HFFc6 (cell line): Measurements from ENCODE around the gene USP47. TPM values are rescaled to one million over a fixed set of nuclear protein-coding genes. Genes with fewer than 3 reads are reported as not detected.

ENCODE experiments used
- DNase-seq: peaks from one replicate; pipeline ENCODE4 v3.0.0-alpha.2; 2018
- H3K27ac Mint-ChIP-seq: 2 replicates; pipeline ENCODE4 v1.8.0; 2020; ENCODE audit warnings: mild to moderate bottlenecking, mixed read lengths
- H3K27me3 Mint-ChIP-seq: 2 replicates; pipeline ENCODE4 v1.8.0; 2021; ENCODE audit warnings: mild to moderate bottlenecking, moderate library complexity, mixed read lengths; ENCODE audit not compliant: insufficient read depth
- H3K36me3 Mint-ChIP-seq: 2 replicates; pipeline ENCODE4 v1.8.0; 2021; ENCODE audit warnings: low read depth, mixed read lengths
- H3K4me1 Mint-ChIP-seq: 2 replicates; pipeline ENCODE4 v1.8.0; 2020; ENCODE audit warnings: low read depth, mixed read lengths
- H3K4me3 Mint-ChIP-seq: 2 replicates; pipeline ENCODE4 v1.8.0; 2020; ENCODE audit warnings: mild to moderate bottlenecking, moderate library complexity, mixed read lengths
- H3K9me3 Mint-ChIP-seq: 2 replicates; pipeline ENCODE4 v1.8.0; 2020; ENCODE audit warnings: mild to moderate bottlenecking, mixed read lengths
- CTCF ChIP-seq: fragments of 200-600 bp; sonication (generic); IDR thresholded peaks from 2 replicates; pipeline ENCODE4 v1.5.0; 2021; ENCODE audit warnings: antibody characterized with exemption, mild to moderate bottlenecking
- total RNA-seq, 6 experiments: library from RNA; stranded (reverse); fragmentation: NEBNext Ultra II Directional; extraction: Animal tissue kit (Norgen Biotek cat#: 25700); gene quantifications; 2 replicates in 1 of 6; 3 replicates in 5 of 6; pipeline ENCODE4 v1.2.3, GENCODE V29; 2021

USP47 gene
- total RNA-seq, 6 experiments from 2014 or later, result 33.6 to 38.7 (median 35.1) TPM

- Mint-ChIP-seq H3K27ac (peak overlapping the region; percentile 90), H3K4me3 (peak overlapping the region; percentile 70), H3K36me3 (peaks cover 9% of the 10 kb centered on the region; the same call in 1 of the 2 replicates), H3K27me3 (no peaks in the 10 kb centered on the region), H3K9me3 (no peaks in the 10 kb centered on the region), H3K4me1 (peaks cover 57% of the 10 kb centered on the region)
- DNase-seq, result peak; percentile 92
- TF ChIP-seq CTCF, result no peak
These were observed 28.3 kb upstream of the USP47 start for GRCh38 chr11:11813288-11813962.

GRCh38 chr11:11814614-11815452 lies 26.9 kb upstream of the USP47 start:
- peak overlapping the region; percentile 90 for H3K27ac Mint-ChIP-seq
- H3K36me3 Mint-ChIP-seq, result peaks cover 9% of the 10 kb centered on the region; the same call in 1 of the 2 replicates
- TF ChIP-seq CTCF, result no peak
- H3K9me3 Mint-ChIP-seq, result no peaks in the 10 kb centered on the region
- no peak overlapping the region for H3K4me3 Mint-ChIP-seq
- peaks cover 2% of the 10 kb centered on the region; the same call in 1 of the 2 replicates for H3K27me3 Mint-ChIP-seq
- DNase-seq, result no peak
- H3K4me1 Mint-ChIP-seq, result peaks cover 43% of the 10 kb centered on the region

GRCh38 chr11:11816511-11817314 lies 25.1 kb upstream of the USP47 start:
- peaks cover 5% of the 10 kb centered on the region; the same call in 1 of the 2 replicates for H3K36me3 Mint-ChIP-seq
- H3K4me1 Mint-ChIP-seq, result peaks cover 47% of the 10 kb centered on the region
- DNase-seq, result no peak
- no peaks in the 10 kb centered on the region for H3K9me3 Mint-ChIP-seq
- no peak for TF ChIP-seq CTCF
- no peak overlapping the region for H3K4me3 Mint-ChIP-seq
- H3K27me3 Mint-ChIP-seq, result peaks cover 2% of the 10 kb centered on the region; the same call in 1 of the 2 replicates
- H3K27ac Mint-ChIP-seq, result no peak overlapping the region

GRCh38 chr11:11817957-11818356 lies 23.8 kb upstream of the USP47 start:
- H3K4me1 Mint-ChIP-seq, result peaks cover 43% of the 10 kb centered on the region
- no peak overlapping the region for H3K4me3 Mint-ChIP-seq
- TF ChIP-seq CTCF, result no peak
- H3K27me3 Mint-ChIP-seq, result peaks cover 2% of the 10 kb centered on the region; the same call in 1 of the 2 replicates
- no peaks in the 10 kb centered on the region for H3K9me3 Mint-ChIP-seq
- no peak overlapping the region for H3K27ac Mint-ChIP-seq
- no peak for DNase-seq
- H3K36me3 Mint-ChIP-seq, result peaks cover 5% of the 10 kb centered on the region; the same call in 1 of the 2 replicates

- Mint-ChIP-seq H3K4me3 (no peak overlapping the region), H3K27ac (no peak overlapping the region), H3K36me3 (peaks cover 5% of the 10 kb centered on the region; the same call in 1 of the 2 replicates), H3K9me3 (no peaks in the 10 kb centered on the region), H3K4me1 (peaks cover 37% of the 10 kb centered on the region), H3K27me3 (peaks cover 2% of the 10 kb centered on the region; the same call in 1 of the 2 replicates)
- DNase-seq, result no peak
- TF ChIP-seq CTCF, result no peak
These were observed 23.1 kb upstream of the USP47 start for GRCh38 chr11:11818529-11819121.
